K562 (cell line): ENCODE measurements around the gene IQCE. TPM values are rescaled to one million over a fixed set of nuclear protein-coding genes. Genes with fewer than 3 reads are reported as not detected.

Experiments
- ATAC-seq: fragments of 200-7000 bp; cut with Tn5 transposase; 3 replicates; pipeline ENCODE4 v1.9.1; 2020; ENCODE audit warnings: moderate library complexity
- BruUV-seq: library from RNA; stranded (reverse); fragments of 400-500 nt; replicated peaks from 2 replicates; lab custom pipeline; 2021; lab: Mats Ljungman, UMichigan
- CTCF ChIA-PET: fragments of 300-600 bp; formaldehyde crosslinking; extraction: SDS; loops from one replicate; lab custom pipeline; 2021; ENCODE audit warnings: low intra/inter-chr PET ratio; lab: Yijun Ruan, JAX
- POLR2A ChIA-PET: fragments of 300-600, 350-650 bp; sonication (Branson Sonifier 250); formaldehyde crosslinking; extraction: SDS; loops from one replicate; lab custom pipeline; 2021; ENCODE audit warnings: antibody characterized with exemption, inconsistent platforms; lab: Yijun Ruan, JAX
- DNase-seq, 4 experiments: peaks; one replicate each; pipeline versions ENCODE4 v3.0.0 to v3.0.0-alpha.2; 2011 to 2018; ENCODE audit warnings: low spot score in 3 of 4, mixed read lengths in 3 of 4; ENCODE audit errors: extremely low read depth in 1 of 4
- FAIRE-seq: peaks from 2 replicates; lab custom pipeline; 2011; peaks lifted over from hg19 to GRCh38; lab: Jason Lieb, UNC
- H2AFZ ChIP-seq: 2 replicates; pipeline ENCODE4 v1.6.0; 2011; ENCODE audit warnings: low read depth, low read length, control low read depth, inconsistent platforms
- H3K27ac ChIP-seq: fragments of 200-600 bp; 3 replicates; pipeline ENCODE4 v1.8.0; 2011; ENCODE audit warnings: low read depth, mild to moderate bottlenecking, control low read depth, inconsistent platforms, low read length, moderate library complexity, mixed read lengths; ENCODE audit errors: extremely low read depth
- H3K27me3 ChIP-seq, 2 experiments: fragments of 300-600 bp in 1 of 2; 2 replicates in 1 of 2; 3 replicates in 1 of 2; pipeline versions ENCODE4 v1.6.0 to v1.8.0; 2011; ENCODE audit warnings: inconsistent platforms in 2 of 2, low read length in 2 of 2, mild to moderate bottlenecking in 1 of 2, mixed read lengths in 1 of 2, moderate library complexity in 1 of 2; ENCODE audit not compliant: control insufficient read depth in 2 of 2, insufficient read depth in 2 of 2
- H3K36me3 ChIP-seq: fragments of 300-600 bp; 3 replicates; pipeline ENCODE4 v1.8.0; 2011; ENCODE audit warnings: mild to moderate bottlenecking, low read length, inconsistent platforms; ENCODE audit not compliant: control insufficient read depth, insufficient read depth
- H3K4me1 ChIP-seq, 2 experiments: fragments of 200-600 bp in 1 of 2; replicated peaks in 1 of 2; 2 replicates in 1 of 2; 3 replicates in 1 of 2; pipeline versions ENCODE4 v1.5.1 to v1.8.0; 2011; ENCODE audit warnings: inconsistent platforms in 2 of 2, low read length in 2 of 2, mild to moderate bottlenecking in 1 of 2, mixed read lengths in 1 of 2, moderate library complexity in 1 of 2; ENCODE audit not compliant: control insufficient read depth in 2 of 2, insufficient read depth in 2 of 2
- H3K4me2 ChIP-seq: 2 replicates; pipeline ENCODE4 v1.6.1; 2011; ENCODE audit warnings: low read length, control low read depth, inconsistent platforms, mixed read lengths; ENCODE audit not compliant: insufficient read depth
- H3K4me3 ChIP-seq: fragments of 200-600 bp; sonication (generic), shearing (Covaris generic); 2 replicates; pipeline ENCODE4 v1.5.1; 2016; ENCODE audit warnings: control low read depth, inconsistent platforms
- H3K79me2 ChIP-seq: fragments of 200-600 bp; 3 replicates; pipeline ENCODE4 v1.8.0; 2011; ENCODE audit warnings: low read length, inconsistent platforms; ENCODE audit not compliant: control insufficient read depth, insufficient read depth
- H3K9ac ChIP-seq, 2 experiments: 2 replicates each; pipeline versions ENCODE4 v1.6.0 to v1.6.1; 2011; ENCODE audit warnings: low read depth in 2 of 2, low read length in 2 of 2, control low read depth in 1 of 2, inconsistent platforms in 1 of 2, mild to moderate bottlenecking in 1 of 2, mixed read lengths in 1 of 2; ENCODE audit not compliant: insufficient read depth in 1 of 2
- H3K9me1 ChIP-seq: one replicate; pipeline ENCODE4 v1.6.0; 2011; ENCODE audit warnings: inconsistent platforms, mild to moderate bottlenecking, low read length, moderate library complexity; ENCODE audit not compliant: control insufficient read depth, insufficient read depth
- H3K9me3 ChIP-seq: replicated peaks from 2 replicates; pipeline ENCODE4 v1.5.1; 2011; ENCODE audit warnings: low read depth, low read length, inconsistent platforms; ENCODE audit not compliant: control insufficient read depth, insufficient read depth
- H4K20me1 ChIP-seq: replicated peaks from 2 replicates; pipeline ENCODE4 v1.6.1; 2011; ENCODE audit warnings: low read length, inconsistent platforms, mixed read lengths; ENCODE audit not compliant: control insufficient read depth, insufficient read depth
- CBX5 ChIP-seq: IDR thresholded peaks from 2 replicates; pipeline ENCODE4 v1.6.1; 2014; ENCODE audit warnings: low read depth, borderline replicate concordance
- CHD2 ChIP-seq: IDR thresholded peaks from 2 replicates; pipeline ENCODE4 v1.6.1; 2011; ENCODE audit warnings: low read depth, low read length
- HSF4 ChIP-seq: fragments of 250-450 bp; sonication (Bioruptor Pico); IDR thresholded peaks from 2 replicates; pipeline ENCODE4 v2.1.2; 2022; ENCODE audit warnings: mild to moderate bottlenecking, moderate library complexity, borderline replicate concordance
- JUNB ChIP-seq: fragments of 450-650 bp; formaldehyde crosslinking; conservative IDR thresholded peaks from 2 replicates; pipeline ENCODE4 v1.4.0; 2020; ENCODE audit warnings: mild to moderate bottlenecking
- MEIS2 ChIP-seq: fragments of 450-650 bp; IDR thresholded peaks from 2 replicates; pipeline ENCODE4 v1.6.1; 2014; ENCODE audit warnings: mild to moderate bottlenecking; ENCODE audit not compliant: partially characterized antibody
- SRSF9 ChIP-seq: fragments of 200-400 bp; formaldehyde crosslinking; IDR thresholded peaks from 2 replicates; pipeline ENCODE4 v1.6.1; 2017; ENCODE audit warnings: low read depth, low read length, borderline replicate concordance
- TCF7L2 ChIP-seq: fragments of 150-350 bp; IDR thresholded peaks from 2 replicates; pipeline ENCODE4 v1.6.1; 2016; ENCODE audit warnings: low read depth, mild to moderate bottlenecking, low read length, moderate library complexity
- TFAP4 ChIP-seq: sonication (generic); formaldehyde crosslinking; IDR thresholded peaks from 2 replicates; pipeline ENCODE4 v1.8.0; 2022; ENCODE audit warnings: missing genetic modification reagents, mild to moderate bottlenecking, moderate library complexity, borderline replicate concordance
- ZKSCAN1 ChIP-seq: fragments of 150-350 bp; IDR thresholded peaks from 2 replicates; pipeline ENCODE4 v1.6.1; 2016; ENCODE audit warnings: low read depth, low read length
- ZNF639 ChIP-seq, 2 experiments: fragments of 200-800 bp in 1 of 2; sonication (Bioruptor generic) in 1 of 2; sonication (generic) in 1 of 2; formaldehyde crosslinking in 1 of 2; IDR thresholded peaks in 1 of 2; conservative IDR thresholded peaks in 1 of 2; 2 replicates each; pipeline versions ENCODE4 v1.5.0 to v1.6.1; 2016 to 2020; ENCODE audit warnings: missing compliant biosample characterization in 1 of 2, missing genetic modification characterization in 1 of 2, missing genetic modification reagents in 1 of 2
- WGBS: fragments of 100-300 bp; shearing (Covaris generic); methylation state at CpG from one replicate; pipeline ENCODE4 v1.1.6; 2016; ENCODE audit warnings: low coverage, mixed read lengths; ENCODE audit not compliant: insufficient coverage; ENCODE audit errors: missing lambda C conversion rate; 5-methylcytosine and 5-hydroxymethylcytosine counted together
- in situ Hi-C: fragments of 300-500 bp; cut with MboI; formaldehyde crosslinking; loops from 4 replicates; pipeline ENCODE4 v1.15.0; 2018; ENCODE audit warnings: inconsistent platforms, mixed read lengths
- intact Hi-C: fragments of 100-400 bp; cut with micrococcal nuclease; formaldehyde crosslinking; loops from 2 replicates; pipeline ENCODE4 v1.14.2; 2022
- polyA plus RNA-seq, 8 experiments: library from polyadenylated mRNA; depleted of rRNA in 4 of 8; stranded (reverse) in 5 of 8; unstranded in 3 of 8; fragments of >200 nt; fragmentation: Nextera tagmentation in 2 of 8; fragmentation: Illumina TruSeq in 1 of 8; extraction: Ambion mirVana in 2 of 8; extraction: Trizol in 1 of 8; gene quantifications; 2 replicates each; pipeline versions ENCODE4 v1.2.1 to v1.2.3, GENCODE V29; 2011 to 2014; ENCODE audit warnings: inconsistent platforms in 1 of 8, missing spikeins in 1 of 8
- total RNA-seq, 7 experiments: library from RNA; depleted of rRNA in 6 of 7; stranded (reverse); fragments of >200 nt in 6 of 7; fragmentation: Illumina TruSeq in 2 of 7; extraction: Trizol in 2 of 7; gene quantifications; 2 replicates each; pipeline versions ENCODE4 v1.2.1 to v1.2.3, GENCODE V29; 2011 to 2021; ENCODE audit warnings: low replicate concordance in 1 of 7

Gene IQCE
- total and polyA plus RNA-seq, 9 of the 15 experiments (the other 6 are each of a cell fraction or from before 2014, with no cell fraction given), result 0.18 to 8.5 (median 4.2) TPM

- 61% methylated on average over 9 of the region's 9 CpGs for WGBS
- intact Hi-C loops (no loop called here), in situ Hi-C loops (no loop called here)
- no peak overlapping the region for H3K27ac ChIP-seq
- TF ChIP-seq HSF4 (no peak), ZKSCAN1 (no peak), CHD2 (no peak), SRSF9 (no peak), JUNB (no peak)
- no peak overlapping the region; a peak in 1 of 4 replicates for H3K9ac ChIP-seq
- no peak overlapping the region for H3K4me3 ChIP-seq
- H3K79me2 ChIP-seq, result no peaks in the 10 kb centered on the region
- FAIRE-seq, result no peak
- H3K9me1 ChIP-seq, result peaks cover 5% of the 10 kb centered on the region
- no peaks in the 10 kb centered on the region; the same call in none of the 2 replicates for H4K20me1 ChIP-seq
- H3K36me3 ChIP-seq, result peaks cover 13% of the 10 kb centered on the region; the same call in 1 of the 3 replicates
- H2AFZ ChIP-seq, result no peak overlapping the region
- ChIA-PET CTCF (no interaction called here), POLR2A (no interaction called here)
- no peaks in the 10 kb centered on the region for H3K9me3 ChIP-seq
- DNase-seq, result no peak
- H3K4me2 ChIP-seq, result no peak overlapping the region
- no TSS peak for BruUV-seq
- H3K4me1 ChIP-seq, result peaks cover 0 to 33% of the 10 kb centered on the region in 2 experiments; a peak in 2 of 5 replicates
- ATAC-seq, result no peak
- no peaks in the 10 kb centered on the region for H3K27me3 ChIP-seq
These were observed 42.3 kb downstream of the IQCE start for GRCh38 chr7:2601065-2601464.

GRCh38 chr7:2601907-2602306 lies 43.1 kb downstream of the IQCE start:
- H3K27me3 ChIP-seq, result no peaks in the 10 kb centered on the region
- intact Hi-C loops (no loop called here), in situ Hi-C loops (no loop called here)
- H3K9ac ChIP-seq, result no peak overlapping the region
- no peak overlapping the region for H3K4me3 ChIP-seq
- peaks cover 0 to 37% of the 10 kb centered on the region in 2 experiments; a peak in 2 of 5 replicates for H3K4me1 ChIP-seq
- H3K36me3 ChIP-seq, result peaks cover 10% of the 10 kb centered on the region; the same call in 1 of the 3 replicates
- no peak overlapping the region for H3K4me2 ChIP-seq
- H3K9me1 ChIP-seq, result peaks cover 5% of the 10 kb centered on the region
- no peak overlapping the region for H3K27ac ChIP-seq
- FAIRE-seq (no peak), DNase-seq (no peak), ATAC-seq (no peak)
- POLR2A ChIA-PET, result interaction anchor here (0.6 kb wide), 1 partner anchor 113 kb away, joined by 3 read pairs; no protein-coding TSS in a partner anchor
- TF ChIP-seq MEIS2 (peak; percentile 35), ZNF639 (CRISPR knock-in tag; conservative IDR thresholded peaks at IDR 0.05 in 1 of 2, IDR thresholded peaks at IDR 0.05 in 1 of 2) (no peak), TCF7L2 (no peak), TFAP4 (0 out of 2 replicates have a peak, but pooled peaks have one; percentile 14), CBX5 (no peak)
- H2AFZ ChIP-seq, result no peak overlapping the region
- H3K79me2 ChIP-seq, result no peaks in the 10 kb centered on the region
- CTCF ChIA-PET, result no interaction called here
- no peaks in the 10 kb centered on the region for H3K9me3 ChIP-seq
- no TSS peak for BruUV-seq
- no peaks in the 10 kb centered on the region; the same call in none of the 2 replicates for H4K20me1 ChIP-seq
- 74% methylated on average over 11 of the region's 11 CpGs for WGBS
